Measurements from ENCODE around the gene INAFM1. TPM values are rescaled to one million over a fixed set of nuclear protein-coding genes. Genes with fewer than 3 reads are reported as not detected.
A peak's percentile ranks its signal among the peaks of the same experiment; 100 is the strongest.

INAFM1 gene
- total and polyA plus RNA-seq, 9 of the 15 experiments (the other 6 are each of a cell fraction or from before 2014, with no cell fraction given), result 0.71 to 30.9 (median 3.1) TPM

DNA sequence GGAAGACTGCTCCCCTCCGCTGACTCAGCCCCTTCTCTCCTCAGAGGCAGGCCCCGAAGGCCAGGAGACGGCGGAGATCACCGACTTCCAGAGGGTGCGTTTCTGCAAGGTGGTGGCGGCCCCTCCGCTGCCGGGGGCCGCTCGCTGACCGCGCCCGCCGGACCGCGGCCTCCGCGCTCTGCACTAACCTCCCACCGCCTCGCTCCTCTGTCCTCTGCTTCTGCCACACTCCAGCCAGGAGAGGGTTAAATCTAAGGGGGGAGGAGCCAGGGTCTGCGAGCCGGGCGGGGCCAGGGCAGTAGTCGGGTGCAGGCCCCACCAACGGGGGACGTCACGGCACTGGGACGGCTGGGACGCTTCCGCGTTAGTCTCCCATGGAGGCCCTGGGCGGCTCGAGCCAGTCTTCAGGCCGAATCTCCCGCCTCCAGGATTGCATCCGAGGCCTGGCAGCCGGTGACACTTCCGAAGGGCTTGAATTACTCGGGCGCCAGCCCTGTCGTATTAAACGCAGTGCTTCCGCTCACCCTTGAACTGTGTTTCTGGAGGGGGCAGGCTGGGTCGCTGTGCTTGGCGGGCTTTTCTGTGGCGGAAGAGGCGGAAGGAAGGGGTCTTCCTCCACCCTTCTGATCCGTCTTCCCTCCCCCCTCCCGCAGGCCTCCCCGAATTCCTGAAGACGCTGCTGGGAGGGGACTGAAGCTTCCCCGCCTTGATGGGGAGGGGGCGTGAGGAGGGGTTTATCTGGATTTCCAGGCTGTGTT, 1.2 kb upstream of the INAFM1 start (continued):
- TF ChIP-seq SRSF9 (IDR thresholded peaks at IDR 0.05; ENCODE audit: borderline replicate concordance, low read depth, low read length), result no peak
- TF ChIP-seq, protein P1, sequence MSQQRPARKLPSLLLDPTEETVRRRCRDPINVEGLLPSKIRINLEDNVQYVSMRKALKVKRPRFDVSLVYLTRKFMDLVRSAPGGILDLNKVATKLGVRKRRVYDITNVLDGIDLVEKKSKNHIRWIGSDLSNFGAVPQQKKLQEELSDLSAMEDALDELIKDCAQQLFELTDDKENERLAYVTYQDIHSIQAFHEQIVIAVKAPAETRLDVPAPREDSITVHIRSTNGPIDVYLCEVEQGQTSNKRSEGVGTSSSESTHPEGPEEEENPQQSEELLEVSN (IDR thresholded peaks at IDR 0.05; ENCODE audit: borderline replicate concordance in 1 of 2, extremely low read depth in 1 of 2, insufficient read depth in 1 of 2, insufficient read length in 1 of 2, low read depth in 1 of 2, low read length in 1 of 2, poor library complexity in 1 of 2, severe bottlenecking in 1 of 2), result peak; percentile 61 to 93
- TF ChIP-seq ZNF232 (CRISPR knock-in tag; IDR thresholded peaks at IDR 0.05), result 0 out of 2 replicates have a peak, but pooled peaks have one; percentile 68
- TF ChIP-seq RNF2 (IDR thresholded peaks at IDR 0.05), result peak; percentile 53; the same call in 1 of the 2 replicates
- TF ChIP-seq, protein P2, sequence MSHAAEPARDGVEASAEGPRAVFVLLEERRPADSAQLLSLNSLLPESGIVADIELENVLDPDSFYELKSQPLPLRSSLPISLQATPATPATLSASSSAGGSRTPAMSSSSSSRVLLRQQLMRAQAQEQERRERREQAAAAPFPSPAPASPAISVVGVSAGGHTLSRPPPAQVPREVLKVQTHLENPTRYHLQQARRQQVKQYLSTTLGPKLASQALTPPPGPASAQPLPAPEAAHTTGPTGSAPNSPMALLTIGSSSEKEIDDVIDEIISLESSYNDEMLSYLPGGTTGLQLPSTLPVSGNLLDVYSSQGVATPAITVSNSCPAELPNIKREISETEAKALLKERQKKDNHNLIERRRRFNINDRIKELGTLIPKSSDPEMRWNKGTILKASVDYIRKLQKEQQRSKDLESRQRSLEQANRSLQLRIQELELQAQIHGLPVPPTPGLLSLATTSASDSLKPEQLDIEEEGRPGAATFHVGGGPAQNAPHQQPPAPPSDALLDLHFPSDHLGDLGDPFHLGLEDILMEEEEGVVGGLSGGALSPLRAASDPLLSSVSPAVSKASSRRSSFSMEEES (CRISPR knock-in tag; IDR thresholded peaks at IDR 0.05), result no peak
- no peak for TF ChIP-seq TEAD1 (CRISPR knock-in tag; IDR thresholded peaks at IDR 0.05)
- no peak for TF ChIP-seq MTF1 (CRISPR knock-in tag; IDR thresholded peaks at IDR 0.05; ENCODE audit: borderline replicate concordance)
- no peak for TF ChIP-seq SMC3 (conservative IDR thresholded peaks at IDR 0.05; ENCODE audit: insufficient read depth, low read depth, low read length)
- TF ChIP-seq HMG20A (CRISPR knock-in tag; conservative IDR thresholded peaks at IDR 0.05), result no peak
- peak; percentile 55; the same call in 1 of the 2 replicates for TF ChIP-seq FOXJ2 (tag; IDR thresholded peaks at IDR 0.05)
- TF ChIP-seq PHF20 (IDR thresholded peaks at IDR 0.05; ENCODE audit: partially characterized antibody), result peak; percentile 57
- TF ChIP-seq, protein P3, sequence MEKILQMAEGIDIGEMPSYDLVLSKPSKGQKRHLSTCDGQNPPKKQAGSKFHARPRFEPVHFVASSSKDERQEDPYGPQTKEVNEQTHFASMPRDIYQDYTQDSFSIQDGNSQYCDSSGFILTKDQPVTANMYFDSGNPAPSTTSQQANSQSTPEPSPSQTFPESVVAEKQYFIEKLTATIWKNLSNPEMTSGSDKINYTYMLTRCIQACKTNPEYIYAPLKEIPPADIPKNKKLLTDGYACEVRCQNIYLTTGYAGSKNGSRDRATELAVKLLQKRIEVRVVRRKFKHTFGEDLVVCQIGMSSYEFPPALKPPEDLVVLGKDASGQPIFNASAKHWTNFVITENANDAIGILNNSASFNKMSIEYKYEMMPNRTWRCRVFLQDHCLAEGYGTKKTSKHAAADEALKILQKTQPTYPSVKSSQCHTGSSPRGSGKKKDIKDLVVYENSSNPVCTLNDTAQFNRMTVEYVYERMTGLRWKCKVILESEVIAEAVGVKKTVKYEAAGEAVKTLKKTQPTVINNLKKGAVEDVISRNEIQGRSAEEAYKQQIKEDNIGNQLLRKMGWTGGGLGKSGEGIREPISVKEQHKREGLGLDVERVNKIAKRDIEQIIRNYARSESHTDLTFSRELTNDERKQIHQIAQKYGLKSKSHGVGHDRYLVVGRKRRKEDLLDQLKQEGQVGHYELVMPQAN (IDR thresholded peaks at IDR 0.05; ENCODE audit: borderline replicate concordance), result peak; percentile 74
- peak; percentile 26; the same call in 1 of the 2 replicates for TF ChIP-seq CBFA2T3 (IDR thresholded peaks at IDR 0.05)
- TF ChIP-seq ETV5 (CRISPR knock-in tag; IDR thresholded peaks at IDR 0.05; ENCODE audit: low read depth), result peak; percentile 45; the same call in 1 of the 2 replicates
- TF ChIP-seq PHB (CRISPR knock-in tag; IDR thresholded peaks at IDR 0.05), result peak; percentile 75; the same call in 1 of the 2 replicates
- TF ChIP-seq, protein P4, sequence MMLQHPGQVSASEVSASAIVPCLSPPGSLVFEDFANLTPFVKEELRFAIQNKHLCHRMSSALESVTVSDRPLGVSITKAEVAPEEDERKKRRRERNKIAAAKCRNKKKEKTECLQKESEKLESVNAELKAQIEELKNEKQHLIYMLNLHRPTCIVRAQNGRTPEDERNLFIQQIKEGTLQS (IDR thresholded peaks at IDR 0.05), result peak; percentile 37; the same call in 1 of the 2 replicates
- TF ChIP-seq, protein P4 (CRISPR knock-in tag; conservative IDR thresholded peaks at IDR 0.05), result no peak
- TF ChIP-seq POLR2G (IDR thresholded peaks at IDR 0.05; ENCODE audit: low read depth, low read length), result peak; percentile 94
- TF ChIP-seq, protein P5, sequence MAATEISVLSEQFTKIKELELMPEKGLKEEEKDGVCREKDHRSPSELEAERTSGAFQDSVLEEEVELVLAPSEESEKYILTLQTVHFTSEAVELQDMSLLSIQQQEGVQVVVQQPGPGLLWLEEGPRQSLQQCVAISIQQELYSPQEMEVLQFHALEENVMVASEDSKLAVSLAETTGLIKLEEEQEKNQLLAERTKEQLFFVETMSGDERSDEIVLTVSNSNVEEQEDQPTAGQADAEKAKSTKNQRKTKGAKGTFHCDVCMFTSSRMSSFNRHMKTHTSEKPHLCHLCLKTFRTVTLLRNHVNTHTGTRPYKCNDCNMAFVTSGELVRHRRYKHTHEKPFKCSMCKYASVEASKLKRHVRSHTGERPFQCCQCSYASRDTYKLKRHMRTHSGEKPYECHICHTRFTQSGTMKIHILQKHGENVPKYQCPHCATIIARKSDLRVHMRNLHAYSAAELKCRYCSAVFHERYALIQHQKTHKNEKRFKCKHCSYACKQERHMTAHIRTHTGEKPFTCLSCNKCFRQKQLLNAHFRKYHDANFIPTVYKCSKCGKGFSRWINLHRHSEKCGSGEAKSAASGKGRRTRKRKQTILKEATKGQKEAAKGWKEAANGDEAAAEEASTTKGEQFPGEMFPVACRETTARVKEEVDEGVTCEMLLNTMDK (IDR thresholded peaks at IDR 0.05; ENCODE audit: borderline replicate concordance, insufficient read depth, low read depth, low read length, poor library complexity, severe bottlenecking), result no peak

Measured in K562 (cell line).